Endothelial cell of umbilical vein (primary cell): Measurements from ENCODE around the gene PKD2L1. TPM values are rescaled to one million over a fixed set of nuclear protein-coding genes. Genes with fewer than 3 reads are reported as not detected.

Source experiments
- BruUV-seq: library from RNA; stranded (reverse); fragments of 400-500 nt; replicated peaks from 2 replicates; lab custom pipeline; 2021; lab: Mats Ljungman, UMichigan
- CTCF ChIA-PET: fragments of 300-600, 350-600 bp; sonication (Branson Sonifier 250); formaldehyde crosslinking; loops from one replicate; lab custom pipeline; 2021; ENCODE audit warnings: antibody characterized with exemption, inconsistent platforms; lab: Charles Lee
- POLR2A ChIA-PET: fragments of 300-600, 350-600 bp; sonication (Branson Sonifier 250); formaldehyde crosslinking; loops from one replicate; lab custom pipeline; 2021; ENCODE audit warnings: antibody characterized with exemption, inconsistent platforms; lab: Charles Lee
- DNase-seq: peaks from one replicate; pipeline ENCODE4 v3.0.0-alpha.2; 2011; ENCODE audit warnings: low read depth, low spot score
- FAIRE-seq: peaks from 2 replicates; lab custom pipeline; 2011; peaks lifted over from hg19 to GRCh38; lab: Jason Lieb, UNC
- H2AFZ ChIP-seq: 2 replicates; pipeline ENCODE4 v1.6.0; 2012; ENCODE audit warnings: low read depth, low read length, control low read depth, inconsistent platforms
- H3K27ac ChIP-seq: 2 replicates; pipeline ENCODE4 v1.5.1; 2011; ENCODE audit warnings: low read depth, mild to moderate bottlenecking, control low read depth, low read length, moderate library complexity; ENCODE audit not compliant: insufficient read depth
- H3K27me3 ChIP-seq, 2 experiments: 2 replicates each; pipeline versions ENCODE4 v1.6.0 to v1.6.1; 2011; ENCODE audit warnings: low read length in 2 of 2, mixed read lengths in 1 of 2; ENCODE audit not compliant: control insufficient read depth in 2 of 2, insufficient read depth in 2 of 2
- H3K36me3 ChIP-seq, 2 experiments: 2 replicates in 1 of 2; 3 replicates in 1 of 2; pipeline ENCODE4 v1.5.1; 2011; ENCODE audit warnings: low read length in 2 of 2, mild to moderate bottlenecking in 1 of 2, moderate library complexity in 1 of 2; ENCODE audit not compliant: control insufficient read depth in 2 of 2, insufficient read depth in 2 of 2; ENCODE audit errors: extremely low read depth in 1 of 2
- H3K4me1 ChIP-seq: 3 replicates; pipeline ENCODE4 v1.5.1; 2011; ENCODE audit warnings: mild to moderate bottlenecking, low read length; ENCODE audit not compliant: control insufficient read depth, insufficient read depth; ENCODE audit errors: extremely low read depth
- H3K4me2 ChIP-seq: 2 replicates; pipeline ENCODE4 v1.6.1; 2011; ENCODE audit warnings: low read length, control low read depth, mixed read lengths; ENCODE audit not compliant: insufficient read depth
- H3K4me3 ChIP-seq, 3 experiments: fragments of 200-600 bp in 1 of 3; sonication (generic), shearing (Covaris generic) in 1 of 3; replicated peaks in 1 of 3; 2 replicates each; pipeline ENCODE4 v1.5.1; 2011 to 2016; ENCODE audit warnings: control low read depth in 3 of 3, low read length in 3 of 3, mild to moderate bottlenecking in 2 of 3, inconsistent platforms in 1 of 3, low read depth in 1 of 3, moderate library complexity in 1 of 3; ENCODE audit not compliant: insufficient read depth in 1 of 3
- H3K79me2 ChIP-seq: 2 replicates; pipeline ENCODE4 v1.6.0; 2012; ENCODE audit warnings: low read length, inconsistent platforms; ENCODE audit not compliant: control insufficient read depth, insufficient read depth
- H3K9ac ChIP-seq: replicated peaks from 2 replicates; pipeline ENCODE3; 2011; ENCODE audit warnings: low read length, control low read depth; ENCODE audit not compliant: insufficient read depth; ENCODE audit errors: extremely low read depth
- H3K9me1 ChIP-seq: replicated peaks from 3 replicates; pipeline ENCODE4 v1.6.0; 2011; ENCODE audit warnings: mild to moderate bottlenecking, low read length; ENCODE audit not compliant: control insufficient read depth, insufficient read depth; ENCODE audit errors: extremely low read depth
- H3K9me3 ChIP-seq: replicated peaks from 2 replicates; pipeline ENCODE4 v1.5.1; 2012; ENCODE audit warnings: low read length, inconsistent platforms; ENCODE audit not compliant: control insufficient read depth, insufficient read depth
- H4K20me1 ChIP-seq: replicated peaks from 2 replicates; pipeline ENCODE3; 2011; ENCODE audit warnings: mild to moderate bottlenecking, low read length; ENCODE audit not compliant: control insufficient read depth, insufficient read depth; ENCODE audit errors: extremely low read depth
- EZH2 ChIP-seq: IDR thresholded peaks from 2 replicates; pipeline ENCODE4 v1.6.1; 2012; ENCODE audit warnings: borderline replicate concordance, low read depth, mild to moderate bottlenecking, moderate library complexity, low read length, inconsistent platforms; ENCODE audit not compliant: severe bottlenecking
- FOS ChIP-seq: IDR thresholded peaks from 2 replicates; pipeline ENCODE4 v1.6.1; 2011; ENCODE audit warnings: mild to moderate bottlenecking, low read length, moderate library complexity, borderline replicate concordance; ENCODE audit not compliant: insufficient read depth
- GATA2 ChIP-seq: IDR thresholded peaks from 2 replicates; pipeline ENCODE4 v1.7.0; 2011; ENCODE audit warnings: low read depth, mild to moderate bottlenecking, moderate library complexity, mixed read lengths, low read length; ENCODE audit not compliant: insufficient read length, insufficient read depth
- JUN ChIP-seq: IDR thresholded peaks from 2 replicates; pipeline ENCODE4 v1.6.1; 2011; ENCODE audit warnings: borderline replicate concordance, low read depth; ENCODE audit not compliant: insufficient read length, insufficient read depth
- MYC ChIP-seq: IDR thresholded peaks from one replicate; pipeline ENCODE4 v1.6.1; 2011; ENCODE audit warnings: mild to moderate bottlenecking, low read depth, low read length
- POLR2A ChIP-seq: IDR thresholded peaks from 2 replicates; pipeline ENCODE4 v1.6.1; 2012; ENCODE audit warnings: low read depth, mild to moderate bottlenecking, control low read depth, low read length
- POLR2AphosphoS5 ChIP-seq: IDR thresholded peaks from 2 replicates; pipeline ENCODE4 v1.6.1; 2012; ENCODE audit warnings: low read depth, mild to moderate bottlenecking, control low read depth, low read length, moderate library complexity; ENCODE audit not compliant: insufficient read depth
- dilution Hi-C: fragments of 300-500 bp; cut with MboI; formaldehyde crosslinking; loops from one replicate; pipeline ENCODE4 v1.15.0; 2019; ENCODE audit warnings: low sequenced_read_pairs; ENCODE audit not compliant: extremely low pct_ligation_motif_present
- intact Hi-C: fragments of 100-400 bp; cut with micrococcal nuclease; formaldehyde crosslinking; loops from one replicate; pipeline ENCODE4 v1.10.0; 2022
- polyA plus RNA-seq, 4 experiments: library from polyadenylated mRNA; depleted of rRNA in 3 of 4; stranded (reverse) in 3 of 4; unstranded in 1 of 4; fragments of >200 nt; gene quantifications; 2 replicates each; pipeline versions ENCODE4 v1.2.1 to v1.2.3, GENCODE V29; 2011 to 2012; ENCODE audit warnings: missing spikeins in 1 of 4
- total RNA-seq: library from RNA; stranded (reverse); gene quantifications from 2 replicates; pipeline ENCODE4 v1.2.3, GENCODE V29; 2021
- TF ChIP-seq, protein P1 (sequence below): IDR thresholded peaks from 2 replicates; pipeline ENCODE4 v1.6.1; 2011; ENCODE audit not compliant: insufficient read depth, insufficient read length
- TF ChIP-seq, protein P2 (sequence below), 2 donors: IDR thresholded peaks; 1 replicate in 1 of 2; 2 replicates in 1 of 2; pipeline ENCODE4 v1.5.1; 2011; ENCODE audit warnings: low read length in 2 of 2, mild to moderate bottlenecking in 2 of 2, moderate library complexity in 2 of 2, control low read depth in 1 of 2, inconsistent platforms in 1 of 2, low read depth in 1 of 2; ENCODE audit not compliant: insufficient read depth in 1 of 2; ENCODE audit errors: extremely low read depth in 1 of 2

The PKD2L1 gene
- total and polyA plus RNA-seq, 2 donors (not counting 3 experiments of a cell fraction or from before 2014, with no cell fraction given), result not detected

DNA sequence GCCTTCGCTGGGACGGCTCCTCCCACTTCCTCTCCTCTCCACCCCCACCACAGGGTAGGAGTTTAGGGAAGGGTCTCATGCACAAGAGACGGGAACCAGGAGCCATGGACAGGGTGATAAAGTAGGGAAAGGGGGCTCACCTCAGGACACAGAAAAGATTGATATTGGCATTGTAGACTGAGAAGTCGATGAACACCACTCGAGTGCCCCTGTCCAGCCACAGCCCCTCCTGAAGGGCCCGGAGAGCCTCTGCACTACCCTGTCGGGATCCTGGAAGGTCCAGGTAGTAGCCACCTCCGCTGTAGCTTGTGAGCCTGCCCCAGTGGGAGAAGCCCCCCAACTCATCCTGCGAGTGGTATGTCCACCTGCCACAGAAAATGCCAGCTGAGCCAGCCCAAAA lies 32.8 kb downstream of the PKD2L1 start:
- Histone ChIP-seq H3K9me3 (no peaks in the 10 kb centered on the region), H3K4me2 (no peak overlapping the region), H3K4me1 (no peaks in the 10 kb centered on the region), H3K4me3 (no peak overlapping the region), H3K36me3 (no peaks in the 10 kb centered on the region), H4K20me1 (no peaks in the 10 kb centered on the region), H2AFZ (no peak overlapping the region), H3K27me3 (peaks cover 10 to 11% of the 10 kb centered on the region in 2 experiments), H3K79me2 (no peaks in the 10 kb centered on the region), H3K9ac (no peak overlapping the region), H3K9me1 (no peaks in the 10 kb centered on the region), H3K27ac (no peak overlapping the region)
- ChIA-PET POLR2A (no interaction called here), CTCF (interaction anchor here (1.4 kb wide), 1 partner anchor 74 kb away, joined by 3 read pairs; no protein-coding TSS in a partner anchor)
- FAIRE-seq (no peak), DNase-seq (no peak)
- TF ChIP-seq JUN (no peak), FOS (no peak), MYC (no peak), POLR2AphosphoS5 (no peak), EZH2 (no peak)
- TF ChIP-seq, protein P1, sequence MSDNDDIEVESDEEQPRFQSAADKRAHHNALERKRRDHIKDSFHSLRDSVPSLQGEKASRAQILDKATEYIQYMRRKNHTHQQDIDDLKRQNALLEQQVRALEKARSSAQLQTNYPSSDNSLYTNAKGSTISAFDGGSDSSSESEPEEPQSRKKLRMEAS, result no peak
- BruUV-seq, result no TSS peak
- dilution Hi-C loops, result no loop called here
- intact Hi-C loops, result no loop called here

DNA sequence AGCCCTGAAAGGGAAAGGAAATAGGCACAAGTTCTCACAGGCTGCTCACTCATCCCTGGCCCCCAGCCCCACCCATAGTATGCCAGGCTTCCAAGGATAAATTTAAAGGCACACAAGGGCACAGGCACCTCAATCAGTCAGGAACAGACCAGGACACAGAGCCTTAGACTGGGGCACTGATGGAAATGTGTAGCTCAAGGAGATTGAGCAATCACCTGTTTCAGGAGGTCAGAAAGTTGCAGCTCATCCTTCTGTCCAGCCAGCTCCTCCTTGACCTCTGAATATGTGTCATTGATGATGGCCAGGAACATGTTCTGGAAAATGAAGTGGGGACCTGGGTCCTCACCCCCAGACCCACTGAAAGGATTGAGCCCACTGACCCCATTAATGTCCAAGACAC lies 37.0 kb downstream of the PKD2L1 start:
- ChIA-PET POLR2A (no interaction called here), CTCF (no interaction called here)
- FAIRE-seq (no peak), DNase-seq (no peak)
- Histone ChIP-seq H3K9ac (no peak overlapping the region), H3K9me3 (no peaks in the 10 kb centered on the region), H2AFZ (no peak overlapping the region), H3K79me2 (no peaks in the 10 kb centered on the region), H3K4me2 (no peak overlapping the region), H3K4me3 (no peak overlapping the region), H3K4me1 (no peaks in the 10 kb centered on the region), H3K9me1 (no peaks in the 10 kb centered on the region), H3K27me3 (peaks cover 19 to 22% of the 10 kb centered on the region in 2 experiments), H3K36me3 (no peaks in the 10 kb centered on the region), H3K27ac (no peak overlapping the region), H4K20me1 (no peaks in the 10 kb centered on the region)
- dilution Hi-C loops, result no loop called here
- TF ChIP-seq JUN, result no peak
- no peak for TF ChIP-seq FOS
- TF ChIP-seq, protein P1, result no peak
- no peak for TF ChIP-seq MYC
- TF ChIP-seq, protein P2, sequence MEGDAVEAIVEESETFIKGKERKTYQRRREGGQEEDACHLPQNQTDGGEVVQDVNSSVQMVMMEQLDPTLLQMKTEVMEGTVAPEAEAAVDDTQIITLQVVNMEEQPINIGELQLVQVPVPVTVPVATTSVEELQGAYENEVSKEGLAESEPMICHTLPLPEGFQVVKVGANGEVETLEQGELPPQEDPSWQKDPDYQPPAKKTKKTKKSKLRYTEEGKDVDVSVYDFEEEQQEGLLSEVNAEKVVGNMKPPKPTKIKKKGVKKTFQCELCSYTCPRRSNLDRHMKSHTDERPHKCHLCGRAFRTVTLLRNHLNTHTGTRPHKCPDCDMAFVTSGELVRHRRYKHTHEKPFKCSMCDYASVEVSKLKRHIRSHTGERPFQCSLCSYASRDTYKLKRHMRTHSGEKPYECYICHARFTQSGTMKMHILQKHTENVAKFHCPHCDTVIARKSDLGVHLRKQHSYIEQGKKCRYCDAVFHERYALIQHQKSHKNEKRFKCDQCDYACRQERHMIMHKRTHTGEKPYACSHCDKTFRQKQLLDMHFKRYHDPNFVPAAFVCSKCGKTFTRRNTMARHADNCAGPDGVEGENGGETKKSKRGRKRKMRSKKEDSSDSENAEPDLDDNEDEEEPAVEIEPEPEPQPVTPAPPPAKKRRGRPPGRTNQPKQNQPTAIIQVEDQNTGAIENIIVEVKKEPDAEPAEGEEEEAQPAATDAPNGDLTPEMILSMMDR (IDR thresholded peaks at IDR 0.05; ENCODE audit: extremely low read depth in 1 of 2, insufficient read depth in 1 of 2, low read depth in 1 of 2, low read length in 2 of 2), result no peak
- TF ChIP-seq POLR2AphosphoS5, result no peak
- TF ChIP-seq POLR2A, result no peak
- TF ChIP-seq GATA2, result no peak
- TF ChIP-seq EZH2, result no peak
- intact Hi-C loops, result no loop called here
- no TSS peak for BruUV-seq
